Left cardiac atrium (tissue), 4 donors: ENCODE measurements around the gene AHCYL2. TPM values are rescaled to one million over a fixed set of nuclear protein-coding genes. Genes with fewer than 3 reads are reported as not detected.
"Not testable (repeated sequence)": the region's sequence is repeated elsewhere in the genome, so short reads cannot be mapped to it uniquely, and the experiment has no call there.

Source experiments
- ATAC-seq, 2 donors: fragments of 200-7000 bp; cut with Tn5 transposase; one replicate each; pipeline ENCODE4 v1.9.1; 2020; ENCODE audit warnings: mild to moderate bottlenecking in 2 of 2, moderate library complexity in 2 of 2
- DNase-seq: peaks from one replicate; pipeline ENCODE4 v3.0.0-alpha.2; 2020
- intact Hi-C, 2 donors: fragments of 100-400 bp; cut with DNase I; formaldehyde crosslinking; loops; one replicate each; pipeline versions ENCODE4 v1.14.1 to v1.15.1; 2022 to 2023
- total RNA-seq, 2 donors: library from RNA; stranded (reverse); fragmentation: NEBNext Ultra II Directional; extraction: Animal tissue kit (Norgen Biotek cat#: 25700); gene quantifications; one replicate each; pipeline ENCODE4 v1.2.1, GENCODE V29; 2021
- donor health status: DM: no; HTN: yes; CAD: no.
- donor health status: DM: no; HTN: yes; CAD: no; lungs with severe emphysema.
- donor health status: DM: yes; HTN: yes; CAD: no.
- donor health status: Dilated cardiomyopathy.

Gene AHCYL2
- total RNA-seq, 2 donors from 2014 or later = 5.7 to 6.4 TPM

DNA sequence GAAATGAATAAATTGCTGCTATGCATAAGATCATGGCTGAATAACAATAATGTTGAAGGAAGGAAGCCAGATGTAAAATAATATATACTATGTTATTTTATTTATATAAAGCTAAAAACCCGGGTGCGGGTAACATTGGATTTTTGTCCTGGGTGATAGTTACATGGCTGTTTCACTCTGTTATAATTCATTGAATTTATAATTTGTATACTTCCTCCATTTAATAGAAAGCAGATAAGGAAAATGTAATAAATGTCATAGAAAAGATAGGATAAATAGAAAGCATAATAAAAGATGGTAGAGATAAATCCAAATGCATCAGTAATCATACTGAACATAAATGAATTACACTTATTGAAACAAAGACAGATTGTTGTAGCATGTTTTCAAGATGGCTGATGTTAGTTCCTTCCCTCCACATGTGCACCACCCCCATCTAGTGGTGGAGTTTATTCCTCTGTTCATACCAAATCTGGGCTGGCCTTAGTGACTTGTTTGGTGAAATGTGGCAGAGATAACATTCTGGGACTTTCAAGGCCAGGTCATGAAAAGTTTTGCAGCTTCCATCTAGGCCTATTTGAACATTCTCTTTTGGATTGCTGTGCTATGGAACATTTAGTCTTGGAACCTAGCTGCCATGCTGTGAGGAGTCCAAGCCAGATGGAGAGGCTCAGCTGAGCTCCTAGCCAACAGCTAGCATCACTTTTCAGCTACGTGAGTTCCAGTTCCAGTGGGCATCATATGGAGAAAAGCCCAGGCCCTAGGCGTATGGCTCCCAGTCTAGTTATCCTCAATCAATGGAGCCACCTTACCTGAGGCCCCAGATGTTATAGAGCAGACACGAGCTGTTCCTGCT is 46.9 kb downstream of the AHCYL2 start:
- peak; percentile 34 to 59 for ATAC-seq
- intact Hi-C loops = no loop called here
- DNase-seq = no peak

DNA sequence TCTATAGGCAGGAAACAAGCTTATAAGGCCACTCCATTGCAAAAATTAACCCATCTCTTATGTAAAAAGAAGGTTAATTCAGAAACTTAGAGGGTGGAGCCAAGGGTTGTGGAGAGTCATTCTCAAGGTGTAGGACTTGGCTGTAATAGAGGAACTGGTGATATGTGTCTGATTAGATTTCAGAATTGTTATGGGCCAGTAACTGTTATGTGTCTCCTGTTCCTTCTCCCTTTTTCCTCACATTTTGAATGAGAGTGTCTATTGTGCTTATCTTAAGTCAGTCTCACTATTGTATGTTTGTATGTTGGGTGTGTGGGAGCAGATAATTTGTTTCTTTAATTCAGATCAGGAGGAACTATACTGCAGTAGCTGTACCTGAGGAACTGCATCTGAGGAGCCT is 49.1 kb downstream of the AHCYL2 start:
- intact Hi-C loops = no loop called here
- ATAC-seq = no peak

DNA sequence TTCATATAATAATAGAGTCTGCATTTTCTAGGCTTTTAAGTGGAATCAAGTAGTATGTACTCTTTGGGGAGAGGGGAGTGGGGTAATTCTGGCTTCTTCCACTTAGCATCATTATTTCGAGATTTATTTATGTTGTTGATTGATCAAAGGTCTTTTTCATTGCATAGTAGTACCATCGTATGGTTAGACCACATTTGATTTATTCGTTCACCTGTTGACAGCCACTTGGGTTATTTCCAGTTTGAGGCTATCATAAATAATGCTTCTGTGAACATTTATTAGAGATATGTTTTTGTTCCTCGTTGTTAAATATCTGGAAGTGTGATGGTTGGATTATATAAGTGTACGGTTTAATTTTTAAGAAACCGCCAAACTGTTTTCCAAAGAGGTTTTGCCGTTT is 52.8 kb downstream of the AHCYL2 start:
- ATAC-seq (no peak), DNase-seq (no peak)
- intact Hi-C loops = no loop called here

More for the DNA sequence above, 49.1 kb downstream of the AHCYL2 start:
- DNase-seq = no peak

DNA sequence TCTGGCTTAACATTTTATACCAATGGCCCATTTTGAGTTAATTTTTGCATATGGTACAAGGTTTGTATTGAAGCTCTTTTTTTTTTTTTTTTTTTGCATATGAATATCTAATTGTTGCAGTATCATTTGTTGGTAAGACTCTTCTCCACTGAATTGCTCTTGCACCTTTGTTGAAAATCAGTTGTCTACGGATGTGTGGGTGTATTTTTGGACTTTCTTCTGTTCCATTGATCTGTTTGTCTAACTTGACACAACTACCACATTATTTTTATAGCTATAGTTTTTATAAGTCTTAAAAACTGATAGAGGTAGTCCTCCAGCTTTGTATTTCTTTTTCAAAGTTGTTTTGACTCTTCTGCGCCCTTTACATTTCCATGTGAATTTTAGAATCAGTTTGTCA is 53.9 kb downstream of the AHCYL2 start:
- intact Hi-C loops = no loop called here
- no peak for ATAC-seq

DNA sequence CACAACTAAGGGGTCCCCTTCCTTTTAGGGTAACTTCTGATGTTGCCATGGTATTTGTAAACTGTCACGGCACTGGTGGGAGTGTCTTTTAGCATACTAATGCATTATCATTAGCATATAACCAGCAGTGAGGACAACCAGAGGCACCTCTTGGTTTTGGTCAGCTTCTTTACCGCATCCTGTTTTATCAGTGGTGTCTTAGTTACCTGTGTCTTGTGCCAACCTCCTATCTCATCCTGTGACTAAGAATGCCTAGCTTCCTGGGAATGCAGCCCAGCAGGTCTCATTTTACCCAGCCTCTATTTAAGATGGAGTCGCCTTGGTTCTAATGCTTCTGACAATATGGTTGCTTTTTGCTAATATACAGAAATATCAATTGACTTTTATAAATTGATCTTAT is 54.9 kb downstream of the AHCYL2 start:
- ATAC-seq = no peak
- intact Hi-C loops = no loop called here

More for the DNA sequence above, 53.9 kb downstream of the AHCYL2 start:
- DNase-seq = no peak

DNA sequence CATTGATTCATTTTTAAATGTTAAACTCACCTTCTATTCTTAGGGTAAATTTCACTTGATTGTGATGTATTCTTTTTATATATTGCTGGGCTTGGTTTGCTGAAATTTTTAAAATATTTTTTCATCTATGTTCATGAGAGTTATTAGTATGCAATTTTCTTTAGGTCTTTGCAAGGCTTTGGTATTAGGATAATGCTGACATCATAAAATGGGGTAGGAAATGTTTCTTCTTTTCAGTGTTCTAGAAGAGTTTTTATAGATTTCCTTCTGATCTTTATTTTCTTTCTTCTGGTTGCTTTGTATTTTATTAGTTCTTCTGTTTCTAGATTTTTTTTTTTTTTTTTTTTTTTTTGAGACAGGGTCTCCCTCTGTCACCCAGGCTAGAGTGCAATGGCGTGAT is 56.3 kb downstream of the AHCYL2 start:
- intact Hi-C loops = no loop called here
- ATAC-seq = no peak
- no peak for DNase-seq

More for the DNA sequence above, 54.9 kb downstream of the AHCYL2 start:
- no peak for DNase-seq

DNA sequence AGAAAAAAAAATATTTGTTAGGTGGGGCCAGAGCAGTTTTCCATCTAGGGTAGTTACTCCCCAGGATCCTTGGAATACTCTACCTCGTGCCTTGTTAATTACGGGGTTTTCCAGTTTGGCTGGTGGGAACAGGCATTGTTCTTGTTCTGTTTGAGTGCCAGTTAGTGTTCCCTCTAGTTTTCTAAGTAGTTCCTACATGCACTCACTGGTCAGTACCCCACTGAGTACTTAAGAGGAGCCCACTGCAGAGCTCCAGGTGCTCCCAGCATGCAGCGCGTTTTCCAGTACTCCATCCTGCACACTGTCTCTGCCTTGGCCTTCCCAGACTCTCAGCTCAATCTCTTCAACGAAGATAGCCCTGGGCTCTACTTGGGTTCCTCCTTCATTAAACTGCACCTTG is 58.0 kb downstream of the AHCYL2 start:
- ATAC-seq = no peak
- DNase-seq = no peak
- intact Hi-C loops = no loop called here

DNA sequence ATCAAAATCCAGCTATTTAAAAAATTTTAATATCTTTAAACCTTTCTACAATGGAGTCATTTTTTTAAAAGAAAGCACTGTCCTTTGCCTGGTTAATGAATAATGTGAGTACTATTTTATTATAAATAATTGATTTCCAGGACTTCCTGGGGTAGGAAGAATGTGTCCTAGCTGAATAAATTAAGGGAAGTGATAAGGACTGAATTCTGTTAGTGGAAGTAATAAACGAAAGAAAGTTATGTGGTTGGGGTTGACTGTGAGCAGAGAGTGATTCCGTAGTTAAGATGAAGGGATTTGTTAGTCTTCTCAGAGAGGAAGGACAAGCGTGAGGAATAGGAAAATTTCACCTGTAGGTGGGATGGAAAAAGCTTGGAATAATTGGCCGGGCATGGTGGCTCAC is 59.1 kb downstream of the AHCYL2 start:
- intact Hi-C loops = no loop called here
- no peak for ATAC-seq
- DNase-seq = no peak

DNA sequence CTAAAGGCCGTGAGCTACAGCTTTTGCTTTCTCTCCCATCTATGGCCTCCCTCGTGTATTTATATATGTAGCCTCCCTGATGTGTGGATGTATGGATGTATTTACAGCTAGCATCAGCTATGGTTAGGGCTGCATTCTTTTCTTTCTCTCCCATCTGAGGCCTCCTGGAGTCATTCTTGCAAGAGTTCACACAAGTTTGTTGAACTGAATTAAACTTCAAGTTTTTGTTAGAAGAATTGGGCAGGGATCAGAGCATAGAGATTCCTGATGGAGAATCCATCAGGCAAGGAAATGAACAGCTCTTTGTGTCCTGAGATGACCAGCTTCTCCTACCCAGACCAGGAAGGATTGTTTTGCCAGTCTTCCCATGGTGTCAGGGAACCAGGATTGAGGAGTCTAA is 60.3 kb downstream of the AHCYL2 start:
- ATAC-seq (no peak), DNase-seq (no peak)

DNA sequence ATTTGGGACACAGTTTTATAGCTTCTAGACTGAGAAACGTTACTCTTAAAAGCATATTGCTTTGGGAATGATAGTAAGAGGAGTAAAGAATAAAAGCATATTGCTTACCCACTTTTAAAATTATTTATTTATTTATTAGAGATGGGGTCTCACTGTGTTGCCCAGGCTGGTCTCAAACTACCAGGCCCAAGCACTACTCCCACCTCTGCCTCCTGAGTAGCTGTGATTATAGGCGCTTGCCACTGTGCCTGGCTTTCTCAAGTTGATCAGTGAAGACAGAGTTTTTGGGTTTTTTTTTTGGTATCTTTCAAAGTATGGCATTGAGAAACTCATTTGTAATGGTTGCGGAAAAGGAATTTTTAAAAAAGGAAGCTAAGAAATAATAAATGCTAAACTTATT is 68.0 kb downstream of the AHCYL2 start:
- ATAC-seq (no peak), DNase-seq (no peak)
- intact Hi-C loops = no loop called here

More for the DNA sequence above, 60.3 kb downstream of the AHCYL2 start:
- intact Hi-C loops = no loop called here

DNA sequence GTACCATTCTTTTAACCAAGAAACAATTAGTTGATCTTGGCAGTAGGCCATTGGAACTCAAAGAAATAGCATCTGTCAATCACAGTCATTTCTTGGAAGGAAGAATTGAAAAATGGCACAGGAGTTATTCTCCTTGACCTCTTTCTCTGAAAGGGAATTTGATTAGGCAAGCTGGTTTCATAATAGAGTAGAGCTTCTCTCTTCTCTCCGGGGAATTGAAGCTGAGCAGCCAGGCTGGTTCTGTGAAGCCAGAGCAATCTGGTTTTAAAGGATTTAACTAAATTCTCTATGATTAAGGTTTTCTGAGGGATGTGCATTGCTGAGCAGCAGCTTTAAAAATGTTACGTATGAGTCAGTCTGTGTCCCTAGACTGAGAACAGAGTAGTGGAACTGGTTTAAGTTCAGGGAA is 70.2 kb downstream of the AHCYL2 start:
- no peak for DNase-seq

DNA sequence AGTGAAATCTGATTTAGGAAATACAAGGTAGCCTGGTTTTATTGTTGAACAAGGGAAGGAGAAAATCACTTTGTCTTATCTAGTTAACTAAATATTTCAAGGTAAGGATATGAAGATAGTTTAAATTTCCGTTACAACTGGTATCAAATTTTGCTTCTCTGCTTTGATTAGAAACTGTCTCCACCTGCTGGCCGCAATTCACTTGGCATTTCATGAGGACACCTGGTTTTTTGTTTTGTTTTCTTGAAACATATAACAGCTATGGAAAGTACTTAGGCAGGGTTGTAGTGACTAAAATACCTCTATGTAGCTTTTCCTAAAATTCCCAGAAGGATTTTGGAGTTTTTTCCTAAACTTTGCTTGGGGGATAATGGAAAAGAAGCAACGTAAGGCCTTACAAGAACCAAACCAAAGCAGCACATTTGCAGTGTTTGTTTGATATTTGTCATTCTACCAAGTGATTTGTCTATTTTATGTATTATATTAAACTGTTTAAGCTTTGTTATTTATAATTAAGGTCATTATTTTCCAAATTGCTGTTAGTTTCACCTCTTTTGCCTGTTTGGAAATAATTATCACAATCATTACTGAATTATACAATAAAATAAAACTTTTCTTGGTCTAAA is 73.6 kb downstream of the AHCYL2 start:
- intact Hi-C loops = loop anchor here (2.0 to 5.0 kb wide), 2 partner anchors 80 to 81 kb away; no protein-coding TSS in a partner anchor
- DNase-seq = peak; percentile 44
- ATAC-seq = no peak

More for the DNA sequence above, 70.2 kb downstream of the AHCYL2 start:
- intact Hi-C loops = loop anchor here in 1 of 2 donors (5.0 kb wide), 1 partner anchor 78 kb away; no protein-coding TSS in a partner anchor
- ATAC-seq = peak; percentile 38 to 71

DNA sequence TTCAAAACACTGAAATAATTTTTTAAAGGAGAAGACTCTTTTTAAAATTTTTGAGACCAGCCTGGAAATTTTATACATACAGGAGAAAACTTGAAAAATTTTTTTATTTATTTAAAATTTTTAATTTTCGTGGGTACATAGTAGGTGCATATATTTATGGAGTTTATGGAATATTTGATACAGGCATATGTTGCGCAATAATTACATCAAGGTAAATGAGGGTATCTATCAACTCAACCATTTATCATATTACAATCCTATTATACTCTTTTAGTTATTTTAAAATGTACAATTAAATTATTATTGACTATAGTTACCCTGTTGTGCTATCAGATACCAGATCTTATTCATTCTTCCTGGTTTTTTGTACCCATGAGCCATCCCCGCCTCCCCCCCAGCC is 75.1 kb downstream of the AHCYL2 start:
- no peak for DNase-seq
- intact Hi-C loops = loop anchor here (2.0 to 5.0 kb wide), 2 partner anchors 81 to 83 kb away; no protein-coding TSS in a partner anchor
- ATAC-seq = no peak

DNA sequence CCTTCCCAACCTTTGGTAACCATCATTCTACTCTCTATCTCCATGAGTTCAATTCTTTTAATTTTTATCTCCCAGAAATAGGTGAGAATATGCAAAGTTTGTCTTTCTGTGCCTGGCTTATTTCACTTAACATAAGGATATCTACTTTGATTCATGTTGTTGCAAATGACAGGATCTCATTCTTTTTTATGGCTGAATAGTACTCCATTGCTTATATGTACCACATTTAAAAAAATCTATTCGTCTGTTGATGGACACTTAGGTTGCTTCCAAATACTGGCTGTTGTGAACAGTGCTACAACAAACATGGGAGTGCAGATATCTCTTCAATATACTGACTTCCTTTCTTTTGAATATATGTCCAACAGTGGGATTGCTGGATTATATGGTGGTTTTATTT is 75.5 kb downstream of the AHCYL2 start:
- DNase-seq, ATAC-seq, intact Hi-C loops: not testable (repeated sequence)

DNA sequence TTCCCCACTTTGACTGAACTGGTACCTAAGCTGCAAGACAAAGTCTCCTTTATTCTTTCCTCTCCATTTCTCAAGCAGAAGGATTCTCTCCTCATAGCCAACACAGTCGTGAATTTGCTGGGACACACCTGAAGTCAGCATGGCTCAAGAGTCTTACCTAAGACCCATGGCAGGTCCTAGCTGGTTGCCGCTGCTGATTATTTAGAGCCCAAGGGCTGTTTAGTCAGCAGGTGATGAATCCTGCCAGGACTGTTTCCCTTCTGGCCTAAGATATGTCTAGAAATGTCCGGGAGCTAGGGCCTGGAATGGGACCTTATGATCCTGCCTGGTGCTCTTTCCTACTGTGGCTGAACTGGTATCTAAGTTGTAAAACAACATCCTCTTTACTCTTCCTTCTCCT is 82.8 kb downstream of the AHCYL2 start:
- intact Hi-C loops = no loop called here
- ATAC-seq (peak in 1 of 2 donors; percentile 37), DNase-seq (no peak)

DNA sequence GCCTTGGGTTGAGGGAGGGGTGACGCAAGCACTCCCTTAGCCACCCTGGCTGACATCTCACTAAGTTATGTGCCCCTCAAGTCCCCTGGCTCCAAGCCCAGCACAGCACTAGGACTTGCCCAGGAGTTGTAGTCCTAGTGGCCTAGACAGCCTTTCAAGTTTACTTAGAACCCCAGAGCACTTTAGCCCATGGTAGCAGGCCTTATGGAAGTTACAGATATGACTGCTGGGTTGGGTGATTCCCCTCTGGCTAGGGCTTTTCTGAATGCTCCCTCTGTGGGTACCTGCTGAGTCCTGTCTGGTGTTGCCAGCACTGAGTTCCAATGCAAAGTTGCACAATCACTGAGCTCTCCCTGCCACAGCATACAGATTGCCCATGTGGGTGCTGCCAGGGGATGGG is 83.2 kb downstream of the AHCYL2 start:
- peak; percentile 63 to 85 for ATAC-seq
- intact Hi-C loops = no loop called here
- peak; percentile 28 for DNase-seq

DNA sequence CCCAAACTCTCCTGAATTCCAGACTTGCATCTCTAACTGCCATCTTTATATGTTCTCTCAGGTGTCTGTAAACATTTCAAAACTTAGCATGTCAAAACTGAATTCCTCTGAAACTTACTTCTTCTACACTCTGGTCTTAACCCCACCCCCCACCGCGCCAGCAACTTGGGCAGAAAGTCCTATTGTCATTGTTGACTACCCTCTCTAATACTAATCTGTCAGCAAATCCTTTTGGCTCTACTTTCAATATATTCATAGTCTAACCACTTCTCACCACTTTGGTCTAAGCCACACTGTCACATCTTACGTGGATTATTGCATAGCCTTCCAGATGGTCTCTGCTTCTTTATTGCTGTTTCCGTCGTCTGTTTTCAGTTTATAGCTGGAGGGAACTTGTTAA is 86.6 kb downstream of the AHCYL2 start:
- intact Hi-C loops = no loop called here
- DNase-seq = no peak
- no peak for ATAC-seq

DNA sequence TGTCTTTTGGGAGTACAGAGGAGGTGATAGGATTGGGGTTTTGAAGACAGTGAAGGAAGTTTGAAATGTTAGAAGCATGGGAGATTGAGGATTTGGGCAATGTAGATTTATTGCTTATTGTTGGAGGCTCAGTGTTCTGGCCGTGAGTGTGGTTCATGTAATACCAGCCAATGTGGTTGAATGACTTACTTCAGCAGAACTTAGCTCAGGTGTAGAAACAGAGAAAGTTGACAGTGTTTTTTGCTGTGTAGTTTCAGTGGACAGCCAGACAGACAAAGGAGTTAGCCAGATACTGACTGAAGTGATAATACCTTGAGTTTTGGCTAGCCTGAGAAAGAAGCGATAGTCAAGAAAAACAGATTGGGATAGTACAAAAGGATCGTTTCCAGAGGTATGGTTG is 88.5 kb downstream of the AHCYL2 start:
- ATAC-seq (no peak), DNase-seq (no peak)
- intact Hi-C loops = no loop called here

DNA sequence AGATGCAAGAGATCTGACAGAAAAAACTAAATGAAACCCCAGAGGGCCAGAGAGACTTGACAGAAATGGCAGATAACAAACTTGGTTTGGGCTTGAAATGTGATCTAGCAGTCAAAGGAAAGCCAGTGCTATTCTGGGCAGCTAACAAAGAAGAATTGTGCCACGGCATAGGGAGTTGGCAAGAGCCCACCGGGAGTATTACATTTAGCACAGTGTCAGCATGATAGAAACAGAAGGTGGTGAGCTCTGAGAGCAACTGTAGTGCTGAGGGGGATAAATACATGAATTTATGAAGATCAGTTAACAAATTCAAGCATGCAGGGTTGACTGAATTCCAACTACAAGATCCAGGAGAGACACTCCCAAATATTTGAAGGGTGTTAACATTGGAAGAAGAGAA is 91.1 kb downstream of the AHCYL2 start:
- peak; percentile 91 to 93 for ATAC-seq
- intact Hi-C loops = no loop called here
- peak; percentile 33 for DNase-seq

DNA sequence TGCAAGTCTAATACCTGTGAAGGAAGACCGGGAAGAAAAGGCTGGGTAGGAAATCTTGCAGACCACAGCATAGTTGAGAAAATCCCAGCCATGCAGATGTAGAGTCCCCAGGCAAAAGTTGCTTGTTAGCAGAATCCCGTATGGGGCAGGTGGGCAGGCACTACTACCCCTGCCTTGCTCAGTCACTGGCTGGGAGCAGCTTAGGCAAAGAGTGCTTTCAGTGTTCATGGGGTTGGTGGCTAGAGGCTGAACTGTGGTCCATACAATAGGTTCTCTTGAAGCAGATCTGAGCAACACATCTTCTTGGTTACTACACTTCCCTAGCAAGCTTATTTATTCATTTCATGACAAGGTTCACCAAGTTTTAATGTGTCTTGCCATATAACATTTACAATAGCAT is 92.6 kb downstream of the AHCYL2 start:
- intact Hi-C loops = no loop called here
- DNase-seq = no peak
- ATAC-seq = no peak
